Stimulated activated CD8-positive, alpha-beta memory T cell treated with anti-CD3 and anti-CD28 coated beads, Interleukin-12 subunit alpha, Interleukin-12 subunit beta, amount 100 ng/mL, for 1 hour (primary cell): ENCODE measurements around the gene CDPF1.

ENCODE experiments used
- DNase-seq: peaks from one replicate; pipeline ENCODE4 v3.0.0-alpha.2; 2020; ENCODE audit warnings: low read depth

The CDPF1 gene

GRCh38 chr22:46250035-46250782 lies at the start of gene CDPF1:
Gene CDPF1, minus strand, starts transcription at chr22:46250293. Its CDS starts 2,009 bp downstream, at chr22:46248284.
- peak; percentile 79 for DNase-seq

- DNase-seq: no peak
Observed at GRCh38 chr22:46299101-46299500, 49.0 kb upstream of the CDPF1 start.

- no peak for DNase-seq
Observed at GRCh38 chr22:46297151-46297812, 47.2 kb upstream of the CDPF1 start.

GRCh38 chr22:46296257-46297150 lies 46.4 kb upstream of the CDPF1 start, which contains the start of gene GTSE1:
Gene GTSE1, plus strand, starts transcription at chr22:46296870. Its CDS starts 531 bp downstream, at chr22:46297401.
- peak; percentile 94 for DNase-seq

- DNase-seq: no peak
Observed at GRCh38 chr22:46295277-46295971, 45.3 kb upstream of the CDPF1 start.

GRCh38 chr22:46294784-46295183 lies 44.7 kb upstream of the CDPF1 start:
- no peak for DNase-seq

GRCh38 chr22:46293577-46294260 lies 43.6 kb upstream of the CDPF1 start:
- no peak for DNase-seq

GRCh38 chr22:46292732-46293131 lies 42.6 kb upstream of the CDPF1 start:
- no peak for DNase-seq

GRCh38 chr22:46292173-46292572 lies 42.1 kb upstream of the CDPF1 start:
- no peak for DNase-seq

GRCh38 chr22:46290843-46291785 lies 41.0 kb upstream of the CDPF1 start:
- DNase-seq: no peak

GRCh38 chr22:46290121-46290842 lies 40.2 kb upstream of the CDPF1 start:
- no peak for DNase-seq

GRCh38 chr22:46289244-46289891 lies 39.3 kb upstream of the CDPF1 start:
- no peak for DNase-seq

GRCh38 chr22:46288846-46289243 lies 38.8 kb upstream of the CDPF1 start:
- no peak for DNase-seq

GRCh38 chr22:46287873-46288751 lies 38.0 kb upstream of the CDPF1 start:
- DNase-seq: no peak

- no peak for DNase-seq
Observed at GRCh38 chr22:46286941-46287872, 37.1 kb upstream of the CDPF1 start.

GRCh38 chr22:46286006-46286405 lies 35.9 kb upstream of the CDPF1 start:
- no peak for DNase-seq
